ENCODE measurements around the gene ABCF2. TPM values are rescaled to one million over a fixed set of nuclear protein-coding genes. Genes with fewer than 3 reads are reported as not detected.

The ABCF2 gene
- total and polyA plus RNA-seq, 2 of the 4 experiments (the other 2 are of a cell fraction), result 46.2 to 103 TPM

GRCh38 chr7:151168787-151169162 lies 58.2 kb downstream of the ABCF2 start:
- no peak overlapping the region for H3K4me2 ChIP-seq (ENCODE audit: low read depth, low read length)
- intact Hi-C loops (cut with micrococcal nuclease), result no loop called here
- ChIA-PET POLR2A (ENCODE audit: unreplicated experiment) (no interaction called here), CTCF (no interaction called here)
- peaks cover 1% of the 10 kb centered on the region; the same call in 1 of the 2 replicates for H3K4me1 ChIP-seq (ENCODE audit: control insufficient read depth, insufficient read depth, low read length)
- H3K23ac ChIP-seq (ENCODE audit: low read depth, low read length), result peak overlapping the region; percentile 70; the same call in 1 of the 2 replicates
- no peak overlapping the region for H2BK120ac ChIP-seq (ENCODE audit: low read depth, low read length)
- dilution Hi-C loops (cut with HindIII; ENCODE audit: low sequenced_read_pairs, unreplicated experiment), result no loop called here
- no peak overlapping the region for H2BK5ac ChIP-seq (ENCODE audit: low read depth, low read length, poor library complexity, severe bottlenecking)
- no peaks in the 10 kb centered on the region; the same call in 1 of the 2 replicates for H4K20me1 ChIP-seq (ENCODE audit: insufficient read depth, low read length)
- no peak overlapping the region for H2AK9ac ChIP-seq (replicated peaks; ENCODE audit: low read depth, low read length, poor library complexity)
- ATAC-seq (ENCODE audit: low read depth), result no peak
- no peaks in the 10 kb centered on the region for H3K9me1 ChIP-seq (ENCODE audit: insufficient read depth, low read length)
- no peak overlapping the region for H3K27ac ChIP-seq (ENCODE audit: insufficient read depth, low read length)
- no peak overlapping the region for H3K4me3 ChIP-seq (ENCODE audit: insufficient read depth, low read depth, low read length)
- H2BK15ac ChIP-seq (ENCODE audit: low read depth, low read length), result no peak overlapping the region
- no peak overlapping the region for H3K4ac ChIP-seq (ENCODE audit: low read depth, low read length)
- H3K18ac ChIP-seq (ENCODE audit: low read depth, low read length), result no peak overlapping the region
- peaks cover 62% of the 10 kb centered on the region for H3K27me3 ChIP-seq (ENCODE audit: control insufficient read depth, insufficient read depth, low read length)
- no peak for DNase-seq
- no peak overlapping the region for H2BK20ac ChIP-seq (ENCODE audit: low read depth, low read length)
- BruUV-seq (replicated peaks), result no TSS peak
- peaks cover 3% of the 10 kb centered on the region; the same call in 1 of the 2 replicates for H3K9me3 ChIP-seq (ENCODE audit: control insufficient read depth, insufficient read depth, low read length)
- H3K9ac ChIP-seq (ENCODE audit: low read depth, low read length), result no peak overlapping the region
- in situ Hi-C loops (cut with MboI; ENCODE audit: low sequenced_read_pairs), result no loop called here
- no peak overlapping the region for H3K14ac ChIP-seq (replicated peaks; ENCODE audit: low read depth, low read length)
- no peaks in the 10 kb centered on the region for H3K36me3 ChIP-seq (ENCODE audit: control insufficient read depth, insufficient read depth, low read length)
- peak overlapping the region; percentile 74 for H2AFZ ChIP-seq (replicated peaks; ENCODE audit: low read length, poor library complexity)
- H4K8ac ChIP-seq (ENCODE audit: low read depth in 2 of 2, low read length in 2 of 2), result no peak overlapping the region
- H3K79me1 ChIP-seq (ENCODE audit: low read depth in 1 of 2, low read length in 2 of 2), result no peaks in the 10 kb centered on the region
- 10% methylated on average over 6 of the region's 10 CpGs; no CpG with 5 or more reads in 1 of the 2 experiments for WGBS, 2 experiments (ENCODE audit: extremely low coverage in 2 of 2, insufficient read length in 1 of 2)
- TF ChIP-seq NFE2L2 (IDR thresholded peaks at IDR 0.05; ENCODE audit: low read depth, low read length), result no peak
- TF ChIP-seq FOS (IDR thresholded peaks at IDR 0.05; ENCODE audit: low read depth, low read length), result no peak
- no peak for TF ChIP-seq MAZ (IDR thresholded peaks at IDR 0.05; ENCODE audit: borderline replicate concordance, low read depth, low read length)
- no peak for TF ChIP-seq CEBPB (IDR thresholded peaks at IDR 0.05; ENCODE audit: low read depth, low read length)
- TF ChIP-seq BHLHE40 (IDR thresholded peaks at IDR 0.05; ENCODE audit: low read depth, low read length), result no peak
- no peak for TF ChIP-seq ELK1 (IDR thresholded peaks at IDR 0.05; ENCODE audit: borderline replicate concordance, low read depth, low read length)
- no peak for TF ChIP-seq MXI1 (IDR thresholded peaks at IDR 0.05; ENCODE audit: borderline replicate concordance, low read depth, low read length)
- no peak for TF ChIP-seq CHD1 (IDR thresholded peaks at IDR 0.05; ENCODE audit: low read depth, low read length)
- TF ChIP-seq USF2 (IDR thresholded peaks at IDR 0.05; ENCODE audit: low read depth, low read length), result no peak
- no peak for TF ChIP-seq MAFK (IDR thresholded peaks at IDR 0.05; ENCODE audit: low read depth, low read length)
- TF ChIP-seq RAD21 (IDR thresholded peaks at IDR 0.05; ENCODE audit: low read length), result no peak
- no peak for TF ChIP-seq CTCF (conservative IDR thresholded peaks at IDR 0.05; ENCODE audit: low read depth, low read length)
- TF ChIP-seq RCOR1 (IDR thresholded peaks at IDR 0.05; ENCODE audit: insufficient replicate concordance, low read length), result no peak
- TF ChIP-seq RFX5 (IDR thresholded peaks at IDR 0.05; ENCODE audit: low read depth, low read length), result no peak
- TF ChIP-seq POLR2A (IDR thresholded peaks at IDR 0.05; ENCODE audit: low read depth, low read length), result no peak
- H4K5ac ChIP-seq (ENCODE audit: low read depth, low read length), result no peak overlapping the region
- no peak overlapping the region for H3K56ac ChIP-seq (ENCODE audit: extremely low read depth, insufficient read depth, low read length)
- no peak overlapping the region for H4K91ac ChIP-seq (ENCODE audit: insufficient read depth, low read depth, low read length)
- H2AK5ac ChIP-seq (ENCODE audit: low read depth, low read length), result no peak overlapping the region

Measured in IMR-90 (cell line).